BLaER1 treated with 17β-estradiol and CSF1 and Interleukin-3, amounts not matched to agents 10 nM and 100 nM (cell line): ENCODE data around the gene GSTO2.

Experiments
- H3K27ac ChIP-seq, 11 experiments: shearing (Covaris generic); formaldehyde crosslinking; 2 replicates each; pipeline ENCODE4 v1.8.1; 2022
- H3K27me3 ChIP-seq, 11 experiments: shearing (Covaris generic); formaldehyde crosslinking; 2 replicates each; pipeline ENCODE4 v1.8.1; 2022
- H3K36me3 ChIP-seq, 11 experiments: shearing (Covaris generic); formaldehyde crosslinking; 2 replicates each; pipeline ENCODE4 v1.8.1; 2022
- H3K4me1 ChIP-seq, 10 experiments: shearing (Covaris generic); formaldehyde crosslinking; 2 replicates each; pipeline ENCODE4 v1.8.1; 2022
- H3K4me2 ChIP-seq, 11 experiments: shearing (Covaris generic); formaldehyde crosslinking; 2 replicates each; pipeline ENCODE4 v1.8.1; 2022
- H3K4me3 ChIP-seq, 10 experiments: shearing (Covaris generic); formaldehyde crosslinking; 2 replicates each; pipeline ENCODE4 v1.8.1; 2022
- H3K9ac ChIP-seq, 11 experiments: shearing (Covaris generic); formaldehyde crosslinking; 2 replicates each; pipeline ENCODE4 v1.8.1; 2022
- H3K9me3 ChIP-seq, 11 experiments: shearing (Covaris generic); formaldehyde crosslinking; replicated peaks in 1 of 11; 2 replicates each; pipeline ENCODE4 v1.8.1; 2022
- H4K20me1 ChIP-seq, 11 experiments: shearing (Covaris generic); formaldehyde crosslinking; 2 replicates each; pipeline ENCODE4 v1.8.1; 2022
- Cebpa-rat ChIP-seq, 11 experiments: shearing (Covaris generic); IDR thresholded peaks; 2 replicates each; pipeline ENCODE4 v1.8.1; 2022

GSTO2 gene

DNA sequence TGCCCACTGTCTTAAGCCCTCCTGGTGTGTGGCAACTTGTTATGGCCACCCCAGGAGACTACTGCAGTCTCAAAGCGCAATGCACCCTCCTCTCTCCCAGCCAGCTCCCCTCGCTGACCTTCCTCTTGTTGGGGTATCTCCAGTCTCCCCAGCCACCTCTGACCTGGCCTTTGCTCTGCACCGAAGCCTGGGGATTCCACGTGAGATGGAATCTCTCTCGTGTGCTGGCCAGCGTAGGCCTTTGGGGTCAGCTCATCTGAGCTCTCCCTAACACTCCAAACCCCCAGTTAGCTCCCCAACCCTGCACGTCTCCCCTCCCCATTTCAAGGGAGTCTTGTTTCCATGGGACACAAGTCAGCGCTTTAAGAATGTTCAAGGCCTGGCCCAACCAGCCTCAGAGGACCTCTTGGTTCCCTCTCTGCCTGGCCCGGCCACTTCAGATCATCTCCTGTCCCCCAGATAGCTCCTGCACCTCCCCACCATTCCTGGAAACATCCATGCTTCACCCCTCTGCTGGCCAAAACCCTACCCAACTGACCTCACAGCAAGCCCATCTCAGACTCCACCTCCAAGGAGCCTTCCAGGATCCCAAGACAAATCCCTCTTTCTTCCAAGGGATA, 58.1 kb downstream of the GSTO2 start:
- Histone ChIP-seq H3K9ac (peak overlapping the region; percentile 14 to 82 (median 78); a peak in 21 of 22 replicates), H3K27ac (peak overlapping the region; percentile 30 to 90 (median 84); a peak in 21 of 22 replicates)

GRCh38 chr10:104327745-104328645, 59.0 kb downstream of the GSTO2 start:
- Histone ChIP-seq H3K27ac (peak overlapping the region; percentile 60 to 90 (median 84)), H3K4me1 (peaks cover 100% of the 10 kb centered on the region in 10 experiments), H3K36me3 (peaks cover 3 to 54% (median 14%) of the 10 kb centered on the region in 11 experiments; a peak in 14 of 22 replicates), H3K9ac (peak overlapping the region; percentile 69 to 82 (median 78)), H3K4me2 (peak overlapping the region; percentile 94 to 99 (median 97)), H3K4me3 (peak overlapping the region; percentile 38 to 66 (median 52)), H3K27me3 (no peaks in the 10 kb centered on the region), H4K20me1 (peaks cover 46 to 97% (median 65%) of the 10 kb centered on the region in 11 experiments), H3K9me3 (no peaks in the 10 kb centered on the region)
- no peak for TF ChIP-seq Cebpa-rat (IDR thresholded peaks at IDR 0.05)

More for the DNA sequence above, 58.1 kb downstream of the GSTO2 start:
- peak overlapping the region; percentile 94 to 99 (median 97) for H3K4me2 ChIP-seq
- H3K9me3 ChIP-seq = no peaks in the 10 kb centered on the region
- no peaks in the 10 kb centered on the region for H3K27me3 ChIP-seq
- no peak for TF ChIP-seq Cebpa-rat (IDR thresholded peaks at IDR 0.05)
- peaks cover 39 to 97% (median 62%) of the 10 kb centered on the region in 11 experiments; a peak in 21 of 22 replicates for H4K20me1 ChIP-seq
- peaks cover 100% of the 10 kb centered on the region in 10 experiments for H3K4me1 ChIP-seq
- H3K36me3 ChIP-seq = peaks cover 0 to 45% (median 11%) of the 10 kb centered on the region in 11 experiments; a peak in 12 of 22 replicates
- peak overlapping the region; percentile 38 to 66 (median 52); a peak in 17 of 20 replicates for H3K4me3 ChIP-seq

DNA sequence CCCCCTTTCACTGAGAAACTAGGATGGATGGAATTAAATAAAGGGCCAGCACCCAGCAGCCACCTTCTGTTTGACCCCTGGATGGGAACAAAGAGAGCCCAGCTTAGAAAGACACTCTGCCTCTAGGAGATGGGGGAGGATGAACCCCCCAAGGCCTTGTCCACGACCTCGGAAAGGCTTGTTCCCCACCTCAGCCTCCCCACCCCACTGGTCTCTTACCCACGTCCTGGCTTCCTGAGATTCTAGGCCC, 59.6 kb downstream of the GSTO2 start:
- peak overlapping the region; percentile 38 to 66 (median 52) for H3K4me3 ChIP-seq

GRCh38 chr10:104328896-104329710, 60.1 kb downstream of the GSTO2 start:
- peaks cover 99 to 100% (median 100%) of the 10 kb centered on the region in 10 experiments for H3K4me1 ChIP-seq
- H3K4me3 ChIP-seq = peak overlapping the region; percentile 38 to 66 (median 52)
- peaks cover 5 to 57% (median 20%) of the 10 kb centered on the region in 11 experiments; a peak in 15 of 22 replicates for H3K36me3 ChIP-seq
- peak overlapping the region; percentile 60 to 90 (median 84) for H3K27ac ChIP-seq
- peaks cover 57 to 98% (median 76%) of the 10 kb centered on the region in 11 experiments for H4K20me1 ChIP-seq
- no peaks in the 10 kb centered on the region for H3K27me3 ChIP-seq
- peak overlapping the region; percentile 94 to 99 (median 97) for H3K4me2 ChIP-seq
- TF ChIP-seq Cebpa-rat (IDR thresholded peaks at IDR 0.05) = no peak
- H3K9me3 ChIP-seq = no peaks in the 10 kb centered on the region
- H3K9ac ChIP-seq = peak overlapping the region; percentile 69 to 82 (median 78)

More for the DNA sequence above, 59.6 kb downstream of the GSTO2 start:
- H3K4me1 ChIP-seq = peaks cover 100% of the 10 kb centered on the region in 10 experiments
- H3K27me3 ChIP-seq = no peaks in the 10 kb centered on the region
- peak overlapping the region; percentile 60 to 90 (median 84) for H3K27ac ChIP-seq
- peaks cover 51 to 98% (median 71%) of the 10 kb centered on the region in 11 experiments for H4K20me1 ChIP-seq
- H3K4me2 ChIP-seq = peak overlapping the region; percentile 94 to 99 (median 97)
- no peaks in the 10 kb centered on the region for H3K9me3 ChIP-seq
- no peak for TF ChIP-seq Cebpa-rat (IDR thresholded peaks at IDR 0.05)
- H3K36me3 ChIP-seq = peaks cover 4 to 55% (median 18%) of the 10 kb centered on the region in 11 experiments; a peak in 14 of 22 replicates
- peak overlapping the region; percentile 69 to 82 (median 78) for H3K9ac ChIP-seq

- H3K4me3 ChIP-seq = peak overlapping the region; percentile 3 to 66 (median 52); a peak in 13 of 20 replicates
- H4K20me1 ChIP-seq = peaks cover 63 to 100% (median 83%) of the 10 kb centered on the region in 11 experiments
- peaks cover 8 to 59% (median 26%) of the 10 kb centered on the region in 11 experiments; a peak in 16 of 22 replicates for H3K36me3 ChIP-seq
- peak overlapping the region; percentile 51 to 82 (median 78); a peak in 21 of 22 replicates for H3K9ac ChIP-seq
- H3K4me1 ChIP-seq = peaks cover 98 to 100% (median 100%) of the 10 kb centered on the region in 10 experiments
- no peak for TF ChIP-seq Cebpa-rat (IDR thresholded peaks at IDR 0.05)
- H3K27ac ChIP-seq = peak overlapping the region; percentile 60 to 90 (median 84); a peak in 21 of 22 replicates
- H3K27me3 ChIP-seq = no peaks in the 10 kb centered on the region
- no peaks in the 10 kb centered on the region for H3K9me3 ChIP-seq
- peak overlapping the region; percentile 94 to 99 (median 97) for H3K4me2 ChIP-seq
These were observed 60.8 kb downstream of the GSTO2 start for GRCh38 chr10:104329735-104330134.

DNA sequence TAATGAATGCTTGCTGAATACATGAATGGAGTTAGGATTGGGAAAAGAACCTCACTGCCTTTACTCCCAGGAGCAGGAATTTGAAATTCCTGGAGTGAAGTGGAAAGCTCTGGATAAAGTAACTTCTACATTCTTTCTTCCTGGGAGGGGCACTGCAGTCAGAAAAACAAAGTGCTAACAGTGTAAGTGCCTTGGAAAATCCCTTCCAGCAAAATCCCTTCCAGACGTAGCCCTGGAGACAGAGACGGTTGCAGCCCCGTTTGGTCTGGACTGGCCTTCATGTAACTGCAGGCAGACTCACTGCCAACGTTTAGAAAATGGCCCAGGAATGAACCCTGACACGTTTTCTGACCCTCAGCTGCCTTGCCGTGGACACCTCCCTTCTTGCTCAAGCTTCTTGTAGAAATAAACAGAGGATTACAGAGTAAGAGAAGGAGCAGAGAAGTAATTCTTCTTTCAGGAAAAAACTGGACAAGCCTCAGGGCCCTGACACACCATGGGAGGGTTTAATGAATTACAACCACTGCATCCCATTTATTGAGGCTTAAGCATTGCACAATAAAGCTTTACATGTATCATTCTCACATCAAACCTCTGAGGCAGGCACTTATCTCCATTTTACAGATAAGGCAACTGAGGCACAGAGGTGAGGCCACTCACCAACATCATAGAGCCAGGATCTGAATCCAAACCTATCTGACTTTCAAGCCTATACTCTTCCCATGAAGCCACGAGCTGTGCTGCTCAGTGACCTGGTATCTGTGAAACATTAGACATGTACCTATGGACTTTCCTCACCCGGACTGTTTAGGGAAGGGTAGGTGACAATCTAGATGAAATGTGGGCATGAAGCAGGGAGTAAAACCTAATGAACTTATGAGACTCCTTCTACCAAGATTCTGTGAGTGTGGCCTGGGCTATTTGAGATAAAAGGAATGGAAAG, 61.5 kb downstream of the GSTO2 start:
- H3K4me1 ChIP-seq = peaks cover 98 to 100% (median 100%) of the 10 kb centered on the region in 10 experiments

DNA sequence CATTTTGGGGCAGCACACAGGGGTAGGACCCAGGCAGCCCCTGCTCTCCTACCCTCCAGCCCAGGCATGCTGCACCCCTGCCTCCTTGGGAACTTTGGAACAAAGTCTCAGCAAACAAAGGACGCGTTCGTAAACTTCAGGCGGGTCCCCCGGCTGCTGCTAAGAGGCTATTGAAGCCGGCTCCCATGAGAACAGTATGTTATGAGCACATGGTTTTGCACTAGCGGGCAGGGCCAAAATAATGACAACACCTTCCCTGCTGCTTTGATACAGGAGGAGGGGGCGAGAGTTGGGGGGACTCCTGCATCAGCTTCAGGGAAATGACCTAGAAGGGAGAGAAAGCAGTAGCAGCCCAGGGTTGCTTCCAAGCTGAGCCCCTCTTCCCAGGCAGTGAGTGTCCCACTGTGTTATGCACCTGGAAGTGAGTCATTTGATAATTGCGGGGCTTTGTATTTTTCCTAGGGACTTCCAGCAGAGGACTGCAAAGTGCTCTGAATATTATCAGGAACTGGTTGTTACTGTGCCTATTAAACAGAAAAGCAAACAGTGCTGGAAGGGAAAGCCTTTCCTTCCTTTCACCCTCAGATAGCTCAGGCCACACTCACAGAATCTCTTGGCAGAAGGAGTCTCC, 62.3 kb downstream of the GSTO2 start:
- Histone ChIP-seq H3K36me3 (peaks cover 7 to 57% (median 27%) of the 10 kb centered on the region in 11 experiments; a peak in 16 of 22 replicates), H3K9me3 (no peaks in the 10 kb centered on the region), H3K9ac (peak overlapping the region; percentile 7 to 81 (median 74); a peak in 17 of 22 replicates), H3K27me3 (no peaks in the 10 kb centered on the region), H4K20me1 (peaks cover 78 to 100% (median 98%) of the 10 kb centered on the region in 11 experiments), H3K27ac (peak overlapping the region; percentile 5 to 89 (median 57); a peak in 14 of 22 replicates), H3K4me2 (peak overlapping the region; percentile 94 to 99 (median 97)), H3K4me1 (peaks cover 97 to 100% (median 100%) of the 10 kb centered on the region in 10 experiments), H3K4me3 (peak overlapping the region in 2 of 10 experiments; percentile 37 to 52; a peak in 1 of 20 replicates)
- TF ChIP-seq Cebpa-rat (IDR thresholded peaks at IDR 0.05) = no peak

More for the DNA sequence above, 61.5 kb downstream of the GSTO2 start:
- peak overlapping the region in 8 of 10 experiments; percentile 3 to 66 (median 52); a peak in 8 of 20 replicates for H3K4me3 ChIP-seq
- H3K4me2 ChIP-seq = peak overlapping the region; percentile 94 to 99 (median 97)
- H3K36me3 ChIP-seq = peaks cover 7 to 59% (median 26%) of the 10 kb centered on the region in 11 experiments; a peak in 16 of 22 replicates
- TF ChIP-seq Cebpa-rat (IDR thresholded peaks at IDR 0.05) = no peak
- peak overlapping the region; percentile 26 to 82 (median 78); a peak in 18 of 22 replicates for H3K9ac ChIP-seq
- H3K27me3 ChIP-seq = no peaks in the 10 kb centered on the region
- H3K27ac ChIP-seq = peak overlapping the region; percentile 60 to 90 (median 84); a peak in 21 of 22 replicates
- peaks cover 70 to 100% (median 90%) of the 10 kb centered on the region in 11 experiments for H4K20me1 ChIP-seq
- no peaks in the 10 kb centered on the region for H3K9me3 ChIP-seq
